ENCODE measurements around the gene PIP4K2A.

GRCh38 chr10:22611425-22612115 lies 102.8 kb downstream of the PIP4K2A start:
- TF ChIP-seq EP300 (IDR thresholded peaks at IDR 0.05) (no peak), POLR2A (IDR thresholded peaks at IDR 0.05) (no peak)
- TF ChIP-seq, protein P1, sequence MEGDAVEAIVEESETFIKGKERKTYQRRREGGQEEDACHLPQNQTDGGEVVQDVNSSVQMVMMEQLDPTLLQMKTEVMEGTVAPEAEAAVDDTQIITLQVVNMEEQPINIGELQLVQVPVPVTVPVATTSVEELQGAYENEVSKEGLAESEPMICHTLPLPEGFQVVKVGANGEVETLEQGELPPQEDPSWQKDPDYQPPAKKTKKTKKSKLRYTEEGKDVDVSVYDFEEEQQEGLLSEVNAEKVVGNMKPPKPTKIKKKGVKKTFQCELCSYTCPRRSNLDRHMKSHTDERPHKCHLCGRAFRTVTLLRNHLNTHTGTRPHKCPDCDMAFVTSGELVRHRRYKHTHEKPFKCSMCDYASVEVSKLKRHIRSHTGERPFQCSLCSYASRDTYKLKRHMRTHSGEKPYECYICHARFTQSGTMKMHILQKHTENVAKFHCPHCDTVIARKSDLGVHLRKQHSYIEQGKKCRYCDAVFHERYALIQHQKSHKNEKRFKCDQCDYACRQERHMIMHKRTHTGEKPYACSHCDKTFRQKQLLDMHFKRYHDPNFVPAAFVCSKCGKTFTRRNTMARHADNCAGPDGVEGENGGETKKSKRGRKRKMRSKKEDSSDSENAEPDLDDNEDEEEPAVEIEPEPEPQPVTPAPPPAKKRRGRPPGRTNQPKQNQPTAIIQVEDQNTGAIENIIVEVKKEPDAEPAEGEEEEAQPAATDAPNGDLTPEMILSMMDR (IDR thresholded peaks at IDR 0.05), result no peak

All from suprapubic skin (tissue), 3 donors.